HUDEP-2 (cell line): ENCODE results near the gene IFT27.

ENCODE experiments used
- DNase-seq, 76 experiments: peaks; one replicate each; lab custom pipeline; 2025; ENCODE audit not compliant: unreplicated experiment in 76 of 76; lab: John Stamatoyannopoulos, UW

IFT27 gene

GRCh38 chr22:36797911-36798673, 22.2 kb upstream of the IFT27 start:
- no peak for DNase-seq

GRCh38 chr22:36797374-36797773, 21.5 kb upstream of the IFT27 start:
- no peak for DNase-seq

GRCh38 chr22:36796552-36797175, 20.7 kb upstream of the IFT27 start:
- no peak for DNase-seq

- no peak for DNase-seq
These were observed 19.7 kb upstream of the IFT27 start for GRCh38 chr22:36795633-36796032.

GRCh38 chr22:36790648-36791047, 14.7 kb upstream of the IFT27 start:
- peak in 5 of 76 experiments; percentile 3 to 9 (median 8) for DNase-seq

- no peak for DNase-seq
These were observed 11.5 kb upstream of the IFT27 start for GRCh38 chr22:36787204-36787988.

- DNase-seq = no peak
These were observed 7.8 kb upstream of the IFT27 start for GRCh38 chr22:36783743-36784142.

GRCh38 chr22:36781656-36782627, 6.0 kb upstream of the IFT27 start:
- DNase-seq = peak in 65 of 76 experiments; percentile 7 to 79 (median 58)

- no peak for DNase-seq
These were observed 2.1 kb upstream of the IFT27 start for GRCh38 chr22:36778020-36778419.

GRCh38 chr22:36776722-36777121, 803 bp upstream of the IFT27 start:
- peak in 10 of 76 experiments; percentile 3 to 41 (median 12) for DNase-seq

- DNase-seq = peak in 2 of 76 experiments; percentile 9 to 12
These were observed 344 bp downstream of the IFT27 start for GRCh38 chr22:36775586-36775963.

- DNase-seq = peak in 18 of 76 experiments; percentile 3 to 58 (median 14)
These were observed 2.0 kb downstream of the IFT27 start for GRCh38 chr22:36773935-36774334.

GRCh38 chr22:36772451-36772850, 3.5 kb downstream of the IFT27 start:
- no peak for DNase-seq

GRCh38 chr22:36771356-36772063, 4.4 kb downstream of the IFT27 start:
- no peak for DNase-seq

- DNase-seq = no peak
These were observed 5.2 kb downstream of the IFT27 start for GRCh38 chr22:36770513-36771231.

GRCh38 chr22:36769541-36770512, 6.1 kb downstream of the IFT27 start:
- no peak for DNase-seq

GRCh38 chr22:36768616-36769015, 7.3 kb downstream of the IFT27 start:
- no peak for DNase-seq

- DNase-seq = no peak
These were observed 7.8 kb downstream of the IFT27 start for GRCh38 chr22:36768141-36768540.
